ENCODE measurements around the gene C5orf52. TPM values are rescaled to one million over a fixed set of nuclear protein-coding genes. Genes with fewer than 3 reads are reported as not detected.
"Not testable (repeated sequence)": the region's sequence is repeated elsewhere in the genome, so short reads cannot be mapped to it uniquely, and the experiment has no call there.

C5orf52 gene
- total RNA-seq, 4 donors from 2014 or later, result not detected

- DNase-seq (ENCODE audit: low spot score in 2 of 2), result no peak
- H3K4me1 ChIP-seq, result no peaks in the 10 kb centered on the region
- H3K9me3 ChIP-seq, result no peaks in the 10 kb centered on the region
- H3K36me3 ChIP-seq, result no peaks in the 10 kb centered on the region
- no peak overlapping the region for H3K4me3 ChIP-seq
- H3K27me3 ChIP-seq, result no peaks in the 10 kb centered on the region
- 100% methylated on average over 2 of the region's 2 CpGs for WGBS
- H3K27ac ChIP-seq, result no peak overlapping the region
- no peak for TF ChIP-seq POLR2A (IDR thresholded peaks at IDR 0.05)
- no peak for TF ChIP-seq CTCF (IDR thresholded peaks at IDR 0.05)
- no peak for TF ChIP-seq POLR2AphosphoS5 (IDR thresholded peaks at IDR 0.05)
- TF ChIP-seq EP300 (IDR thresholded peaks at IDR 0.05), result no peak
These were observed 8.9 kb downstream of the C5orf52 start for GRCh38 chr5:157680239-157680638.

DNA sequence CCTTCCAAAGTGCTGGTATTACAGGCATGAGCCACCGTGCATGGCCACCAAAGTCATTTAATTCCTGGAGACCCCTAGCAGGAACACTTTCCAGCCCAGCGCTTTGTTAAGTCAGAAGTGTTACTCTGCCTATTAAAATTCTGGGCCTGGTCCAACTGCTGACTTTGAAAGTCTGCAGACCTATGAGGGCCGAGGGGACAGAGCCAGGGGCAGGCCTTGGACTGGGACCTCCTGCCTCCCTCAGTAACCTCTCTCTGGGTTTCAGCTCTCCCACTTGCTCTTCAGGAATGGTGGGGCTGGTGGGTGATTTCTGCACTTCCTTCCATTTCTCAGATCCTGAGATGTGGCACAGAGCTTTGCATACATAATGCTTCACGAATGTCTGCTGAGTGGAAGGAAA, 9.7 kb downstream of the C5orf52 start:
- Histone ChIP-seq H3K4me3 (no peak overlapping the region), H3K4me1 (no peaks in the 10 kb centered on the region), H3K27me3 (no peaks in the 10 kb centered on the region), H3K9me3 (no peaks in the 10 kb centered on the region), H3K36me3 (no peaks in the 10 kb centered on the region), H3K27ac (no peak overlapping the region)
- TF ChIP-seq CTCF (IDR thresholded peaks at IDR 0.05) (no peak), POLR2AphosphoS5 (IDR thresholded peaks at IDR 0.05) (no peak), POLR2A (IDR thresholded peaks at IDR 0.05) (no peak), EP300 (IDR thresholded peaks at IDR 0.05) (no peak)
- 76% methylated on average over 4 of the region's 4 CpGs for WGBS
- no peak for DNase-seq (ENCODE audit: low spot score in 2 of 2)

GRCh38 chr5:157682257-157682656, 10.9 kb downstream of the C5orf52 start:
- no peak for DNase-seq (ENCODE audit: low spot score in 2 of 2)
- WGBS, result 45% methylated on average over 3 of the region's 3 CpGs
- Histone ChIP-seq H3K36me3 (no peaks in the 10 kb centered on the region), H3K4me1 (no peaks in the 10 kb centered on the region), H3K27ac (no peak overlapping the region), H3K9me3 (no peaks in the 10 kb centered on the region), H3K27me3 (no peaks in the 10 kb centered on the region), H3K4me3 (no peak overlapping the region)
- TF ChIP-seq POLR2AphosphoS5 (IDR thresholded peaks at IDR 0.05), result no peak
- no peak for TF ChIP-seq CTCF (IDR thresholded peaks at IDR 0.05)
- TF ChIP-seq EP300 (IDR thresholded peaks at IDR 0.05), result no peak
- TF ChIP-seq POLR2A (IDR thresholded peaks at IDR 0.05), result no peak

DNA sequence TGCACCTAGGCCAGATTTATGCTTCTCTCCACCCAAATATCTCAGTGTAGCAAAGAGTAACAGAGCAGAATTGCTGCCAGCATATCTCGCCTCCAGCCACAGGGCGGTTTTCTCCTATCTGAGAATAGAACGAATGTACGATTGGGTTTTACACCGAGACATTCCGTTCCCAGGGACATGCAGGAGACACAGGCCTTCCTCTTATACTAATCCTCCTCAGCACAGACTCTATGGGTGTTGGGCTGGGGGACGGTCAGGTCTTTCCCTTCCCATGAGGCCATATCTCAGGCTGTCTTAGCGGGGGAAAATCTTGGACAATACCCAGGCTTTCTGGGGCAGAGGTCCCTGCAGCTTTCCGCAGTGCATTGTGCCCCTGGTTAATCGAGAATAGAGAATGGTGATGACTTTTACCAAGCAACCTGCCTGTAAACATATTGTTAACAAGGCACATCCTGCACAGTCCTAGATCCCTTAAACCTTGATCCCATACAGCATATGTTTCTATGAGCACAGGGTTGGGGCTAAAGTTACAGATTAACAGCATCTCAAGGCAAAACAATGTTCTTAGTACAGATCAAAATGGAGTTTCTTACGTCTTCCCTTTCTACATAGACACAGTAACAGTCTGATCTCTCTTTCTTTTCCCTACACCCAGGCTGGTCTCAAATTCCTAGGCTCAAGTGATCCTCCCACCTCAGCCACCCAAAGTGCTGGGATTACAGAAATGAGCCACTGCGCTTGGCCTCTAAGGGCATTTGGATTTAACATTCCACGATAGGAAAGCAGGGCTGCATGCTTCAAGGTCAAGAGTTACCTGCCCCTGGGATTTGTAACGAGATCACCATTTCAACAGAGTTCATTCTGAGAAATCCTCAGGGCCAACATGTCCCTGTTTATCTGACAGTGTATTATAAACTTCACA, 15.2 kb downstream of the C5orf52 start:
- H3K27ac ChIP-seq; DNase-seq (ENCODE audit: low spot score in 2 of 2); H3K36me3 ChIP-seq; H3K4me3 ChIP-seq; H3K9me3 ChIP-seq; H3K4me1 ChIP-seq; H3K27me3 ChIP-seq: not testable (repeated sequence)
- 93% methylated on average over 14 of the region's 14 CpGs for WGBS

DNA sequence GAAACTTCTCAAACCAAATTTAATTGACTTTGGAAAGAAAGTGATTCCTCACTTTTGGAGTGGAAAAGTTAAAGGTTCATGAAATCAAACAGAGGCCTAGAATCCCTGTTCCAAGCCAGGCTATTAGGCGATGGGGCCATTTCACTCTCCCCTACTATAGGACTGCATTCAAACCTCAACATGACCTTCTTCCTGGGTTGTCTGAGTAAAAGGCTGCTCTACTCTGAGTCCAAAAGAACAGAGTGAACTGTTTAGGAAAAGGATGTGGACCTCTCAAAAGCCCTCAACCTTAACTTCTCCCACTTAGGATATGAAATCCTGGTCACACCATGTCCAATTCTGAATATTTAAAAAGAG, 15.8 kb downstream of the C5orf52 start:
- Histone ChIP-seq H3K9me3 (no peaks in the 10 kb centered on the region), H3K4me3 (no peak overlapping the region), H3K27me3 (peaks cover 5% of the 10 kb centered on the region), H3K27ac (no peak overlapping the region), H3K36me3 (no peaks in the 10 kb centered on the region), H3K4me1 (no peaks in the 10 kb centered on the region)
- WGBS, result 83% methylated on average over 1 of the region's 1 CpG
- DNase-seq (ENCODE audit: low spot score in 2 of 2), result no peak
- TF ChIP-seq POLR2AphosphoS5 (IDR thresholded peaks at IDR 0.05) (no peak), EP300 (IDR thresholded peaks at IDR 0.05) (no peak), CTCF (IDR thresholded peaks at IDR 0.05) (no peak), POLR2A (IDR thresholded peaks at IDR 0.05) (no peak)
